HG03460 (cell line): ENCODE data around the gene YIF1A.
"Not testable (repeated sequence)": the region's sequence is repeated elsewhere in the genome, so short reads cannot be mapped to it uniquely, and the experiment has no call there.

ENCODE experiments used
- ATAC-seq: cut with Tn5 transposase; IDR thresholded peaks from one replicate; pipeline ENCODE4 v1.9.1; 2021; ENCODE audit not compliant: unreplicated experiment

Gene YIF1A

DNA sequence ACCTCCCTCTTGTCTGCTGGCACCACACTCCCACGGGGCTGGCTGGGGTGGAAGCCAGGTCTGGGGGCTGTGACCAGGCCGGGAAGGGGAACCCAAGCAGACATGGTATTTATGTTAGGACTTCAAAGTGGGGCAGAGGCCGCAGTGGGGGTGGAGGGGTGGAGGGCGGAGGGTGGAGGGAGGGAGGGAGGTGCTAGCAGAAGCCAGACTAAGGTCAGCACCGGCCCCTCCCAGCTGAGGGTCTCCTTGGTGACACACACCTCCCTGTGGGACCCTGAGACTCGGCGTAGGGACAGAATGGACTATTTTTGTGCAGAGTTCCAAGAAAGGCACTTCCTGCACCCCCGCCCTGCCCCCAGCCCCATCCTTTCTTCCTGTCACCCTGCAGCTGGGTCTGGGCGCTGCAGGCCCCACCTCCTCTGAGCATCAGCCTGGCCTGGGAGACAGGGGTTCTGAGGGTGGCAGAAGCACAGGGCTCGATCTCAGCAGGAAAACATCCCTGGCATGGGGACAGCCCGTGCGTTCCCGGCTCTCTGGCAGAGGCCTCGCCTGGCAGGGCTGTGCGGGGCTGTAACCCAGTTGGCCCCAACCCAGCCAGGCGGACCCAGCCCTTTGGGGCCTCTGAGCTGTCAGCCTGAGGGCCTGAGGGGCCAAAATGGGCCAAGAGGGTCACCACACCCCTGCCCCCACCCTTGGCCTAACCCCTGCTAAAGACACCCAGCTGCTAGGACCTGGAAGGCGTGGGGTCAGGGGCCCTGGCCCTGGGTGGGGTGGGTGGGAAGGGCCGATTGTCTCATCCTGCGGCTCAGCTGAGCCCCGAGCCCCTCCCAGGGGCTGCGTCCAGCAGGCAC is 37.5 kb upstream of the YIF1A start:
- no peak for ATAC-seq

GRCh38 chr11:66325263-66325671 is 36.3 kb upstream of the YIF1A start:
- ATAC-seq, result no peak

DNA sequence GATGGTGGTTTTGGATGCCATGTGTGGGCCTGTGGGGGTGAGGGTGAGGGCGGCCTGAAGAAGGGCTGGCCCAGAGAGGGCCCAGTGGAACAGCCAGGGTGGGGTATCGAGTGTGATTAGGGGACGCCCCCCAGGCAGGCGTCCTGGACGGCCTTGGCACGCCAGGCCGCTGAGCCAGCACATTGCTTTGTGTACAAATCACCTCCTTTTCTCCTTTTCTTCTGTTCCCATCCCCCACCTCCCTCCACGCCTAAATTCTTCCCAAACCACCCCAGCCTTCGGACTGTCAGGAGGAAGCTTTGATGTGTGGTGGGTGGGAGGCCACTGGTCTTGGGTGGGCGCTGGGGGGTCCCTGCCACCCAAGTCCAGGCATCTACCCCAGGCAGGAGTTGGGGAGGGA is 35.7 kb upstream of the YIF1A start:
- ATAC-seq, result no peak

DNA sequence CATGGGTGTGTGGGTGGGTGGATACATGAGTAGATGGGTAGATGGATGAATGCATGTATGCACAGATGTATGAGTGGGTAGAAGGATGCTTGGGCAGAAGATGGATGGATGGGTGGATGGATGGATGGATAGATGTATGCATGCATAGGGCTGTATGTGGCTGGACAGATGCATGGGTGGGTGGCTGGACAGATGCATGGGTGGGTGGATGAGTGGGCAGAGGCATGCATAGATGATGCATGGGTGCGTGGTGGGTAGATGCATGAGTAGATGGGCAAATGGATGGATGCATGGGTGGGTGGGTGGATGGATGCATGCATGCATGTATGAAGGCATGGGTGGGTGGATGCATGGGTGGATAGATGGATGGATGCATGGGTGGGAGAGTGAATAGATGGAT is 34.7 kb upstream of the YIF1A start:
- ATAC-seq, result no peak

DNA sequence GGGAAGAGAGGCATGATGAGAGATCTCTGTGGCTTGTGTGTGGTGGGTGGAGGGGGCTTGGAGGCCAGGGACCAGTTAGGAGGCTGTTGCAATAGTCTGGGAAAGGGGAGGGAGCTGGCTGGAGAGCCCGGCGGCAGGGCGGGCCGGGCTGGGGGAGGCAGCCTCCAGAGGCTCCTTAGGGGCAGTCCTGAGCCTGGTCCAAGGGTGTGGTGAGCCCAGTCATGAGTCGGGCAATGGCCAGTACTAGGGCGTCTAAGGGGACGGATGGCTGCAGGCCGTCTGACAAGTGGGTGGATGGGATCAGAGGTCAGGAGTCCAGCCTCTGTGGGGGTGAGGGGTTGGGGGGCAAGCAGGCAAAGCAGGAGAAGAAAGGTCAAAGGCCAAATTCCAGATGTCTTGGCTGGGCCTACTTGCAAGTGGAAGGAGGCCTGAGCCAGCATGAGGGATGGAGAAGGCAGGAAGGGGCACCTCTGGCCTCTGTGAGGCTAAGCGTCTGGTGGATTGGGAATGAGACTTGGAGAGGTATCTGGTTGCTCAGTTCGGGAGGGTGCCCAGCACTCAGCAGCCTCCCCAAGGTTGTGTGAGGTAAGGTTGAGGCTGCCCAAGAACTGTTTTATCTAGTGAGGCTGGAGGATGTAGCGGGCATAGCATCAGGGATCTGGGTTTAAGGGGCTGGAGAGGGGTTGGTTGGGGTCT is 33.9 kb upstream of the YIF1A start:
- no peak for ATAC-seq

DNA sequence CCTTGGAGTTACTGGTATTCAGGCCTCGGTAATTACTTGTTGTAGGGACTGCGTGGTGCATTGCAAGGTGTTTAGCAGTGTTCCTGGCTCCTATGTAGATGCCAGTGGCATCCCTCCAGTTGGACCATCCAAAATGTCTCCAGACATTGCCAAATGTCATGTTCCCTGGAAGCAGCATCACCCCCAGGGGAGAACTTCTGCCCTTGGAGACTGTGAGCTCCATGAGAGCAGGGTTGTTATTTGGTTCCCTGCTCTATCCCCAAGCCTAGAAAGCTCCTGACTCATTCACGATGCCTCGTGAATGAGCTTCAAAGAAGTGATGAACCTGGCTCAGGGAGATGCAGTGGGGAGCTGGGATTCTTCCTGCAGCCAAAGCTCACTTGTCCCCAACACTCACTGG is 32.7 kb upstream of the YIF1A start:
- no peak for ATAC-seq

DNA sequence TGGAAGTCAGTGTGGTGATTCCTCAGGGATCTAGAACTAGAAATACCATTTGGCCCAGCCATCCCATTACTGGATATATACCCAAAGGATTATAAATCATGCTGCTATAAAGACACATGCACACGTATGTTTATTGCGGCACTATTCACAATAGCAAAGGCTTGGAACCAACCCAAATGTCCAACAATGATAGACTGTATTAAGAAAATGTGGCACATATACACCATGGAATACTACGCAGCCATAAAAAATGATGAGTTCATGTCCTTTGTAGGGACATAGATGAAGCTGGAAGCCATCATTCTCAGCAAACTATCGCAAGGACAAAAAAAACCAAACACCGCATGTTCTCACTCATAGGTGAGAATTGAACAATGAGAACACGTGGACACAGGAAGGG is 31.8 kb upstream of the YIF1A start:
- ATAC-seq, result not testable (repeated sequence)

DNA sequence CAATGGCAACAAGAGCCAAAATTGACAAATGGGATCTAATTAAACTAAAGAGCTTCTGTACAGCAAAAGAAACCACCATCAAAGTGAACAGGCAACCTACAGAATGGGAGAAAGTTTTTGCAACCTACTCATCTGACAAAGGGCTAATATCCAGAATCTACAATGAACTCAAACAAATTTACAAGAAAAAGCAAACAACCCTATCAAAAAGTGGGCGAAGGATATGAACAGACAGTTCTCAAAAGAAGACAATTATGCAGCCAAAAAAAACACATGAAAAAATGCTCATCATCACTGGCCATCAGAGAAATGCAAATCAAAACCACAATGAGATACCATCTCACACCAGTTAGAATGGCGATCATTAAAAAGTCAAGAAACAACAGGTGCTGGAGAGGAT is 31.3 kb upstream of the YIF1A start:
- ATAC-seq, result not testable (repeated sequence)

GRCh38 chr11:66318600-66318970 is 29.6 kb upstream of the YIF1A start:
- ATAC-seq, result no peak

- no peak for ATAC-seq
Measured at GRCh38 chr11:66317723-66318599, 29.0 kb upstream of the YIF1A start.

GRCh38 chr11:66317322-66317722 is 28.4 kb upstream of the YIF1A start:
- ATAC-seq, result no peak

GRCh38 chr11:66316849-66317251 is 27.9 kb upstream of the YIF1A start, which contains the start of gene CD248:
Gene CD248 (minus strand): TSS chr11:66317044. CDS start chr11:66317027, 17 bp downstream.
- ATAC-seq, result no peak

- no peak for ATAC-seq
Measured at GRCh38 chr11:66315921-66316811, 27.2 kb upstream of the YIF1A start.

- no peak for ATAC-seq
Measured at GRCh38 chr11:66315498-66315885, 26.5 kb upstream of the YIF1A start.

DNA sequence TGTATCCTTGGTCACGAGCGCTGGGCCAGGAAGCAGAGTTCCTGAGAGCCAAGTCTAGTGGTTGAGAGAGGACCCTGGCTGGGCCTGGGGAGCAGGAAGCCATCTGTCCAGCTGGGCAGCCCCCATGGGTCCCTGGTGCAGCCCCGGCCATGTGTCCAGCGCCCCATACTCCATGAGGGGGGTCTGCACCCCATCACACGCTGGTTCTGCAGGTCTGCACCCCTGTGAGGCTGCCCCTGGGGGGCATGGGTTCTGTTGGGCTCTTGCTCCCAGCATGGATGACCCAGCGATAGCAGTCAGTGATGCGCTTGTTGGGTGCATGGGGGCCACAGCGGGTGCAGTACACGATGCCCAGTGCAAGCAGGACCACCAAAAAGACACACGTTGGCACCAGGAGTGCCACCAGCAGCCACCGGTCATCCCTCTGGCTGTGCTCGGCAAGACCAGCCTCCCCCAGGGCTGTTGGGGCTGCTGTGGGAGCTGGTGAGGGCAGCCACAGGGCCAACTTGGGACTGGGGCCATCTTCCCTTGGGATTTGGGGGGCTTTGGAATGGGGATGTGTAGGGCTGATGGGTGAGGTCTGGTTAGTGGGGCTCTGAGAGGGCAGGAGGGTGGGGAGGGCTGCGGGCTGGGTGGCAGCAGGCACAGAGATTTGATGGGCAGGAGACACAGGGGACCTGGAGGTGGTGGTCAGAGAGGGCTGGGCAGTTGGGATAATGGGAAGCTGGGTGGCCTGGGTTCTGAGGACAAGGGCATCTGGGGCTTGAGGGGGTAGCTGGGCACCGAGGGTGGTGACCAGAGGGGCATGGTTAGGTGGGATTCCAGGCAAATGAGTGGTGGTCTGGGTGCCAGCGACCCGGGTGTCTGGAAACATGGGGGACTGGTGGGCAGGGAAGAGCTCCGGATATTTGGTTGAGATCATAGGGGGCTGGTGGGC is 25.9 kb upstream of the YIF1A start:
- ATAC-seq, result no peak

GRCh38 chr11:66314186-66314501 is 25.2 kb upstream of the YIF1A start:
- no peak for ATAC-seq

DNA sequence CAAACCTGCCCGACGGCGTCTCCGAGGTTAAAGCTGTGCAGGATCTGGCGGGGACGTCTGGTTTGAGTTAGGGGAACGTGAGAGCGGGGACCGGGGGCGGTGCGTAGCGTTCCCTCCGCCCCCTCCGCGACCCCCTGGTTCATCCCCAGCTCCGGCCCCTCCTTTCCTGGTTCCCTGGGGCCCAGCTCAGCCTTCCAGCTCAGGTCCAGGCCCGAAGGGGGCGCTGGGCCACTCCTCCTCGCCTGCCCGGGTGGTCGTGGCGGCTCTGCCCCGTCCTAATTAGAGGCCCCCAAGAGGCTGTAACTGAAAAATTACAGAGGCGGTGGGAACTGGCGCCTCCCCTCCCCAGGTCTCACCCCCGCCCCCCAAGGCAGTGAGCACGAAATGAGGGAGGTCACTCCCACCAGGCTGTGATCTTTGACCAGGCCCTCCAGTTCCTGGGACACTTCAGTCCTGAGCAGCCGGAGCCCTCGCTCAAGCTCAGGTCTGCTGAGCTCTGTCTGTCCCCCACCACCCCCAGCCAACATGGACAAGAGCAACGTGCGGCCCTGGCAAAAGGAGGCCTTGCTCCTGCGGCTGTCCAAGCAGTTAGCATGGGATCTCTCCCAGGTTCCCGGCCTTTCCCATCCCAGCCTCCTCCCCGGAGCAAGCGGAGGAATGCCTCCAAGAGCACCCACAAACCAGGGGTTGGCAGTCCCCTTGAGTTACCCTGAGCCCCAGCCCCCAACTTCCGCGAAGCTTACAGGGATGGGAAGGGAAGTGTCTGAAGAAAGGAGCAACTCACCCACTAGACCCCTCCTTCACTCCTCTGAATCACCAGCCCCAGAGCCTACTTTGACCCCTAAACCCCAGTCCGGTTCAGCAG is 24.6 kb upstream of the YIF1A start:
- ATAC-seq, result no peak

DNA sequence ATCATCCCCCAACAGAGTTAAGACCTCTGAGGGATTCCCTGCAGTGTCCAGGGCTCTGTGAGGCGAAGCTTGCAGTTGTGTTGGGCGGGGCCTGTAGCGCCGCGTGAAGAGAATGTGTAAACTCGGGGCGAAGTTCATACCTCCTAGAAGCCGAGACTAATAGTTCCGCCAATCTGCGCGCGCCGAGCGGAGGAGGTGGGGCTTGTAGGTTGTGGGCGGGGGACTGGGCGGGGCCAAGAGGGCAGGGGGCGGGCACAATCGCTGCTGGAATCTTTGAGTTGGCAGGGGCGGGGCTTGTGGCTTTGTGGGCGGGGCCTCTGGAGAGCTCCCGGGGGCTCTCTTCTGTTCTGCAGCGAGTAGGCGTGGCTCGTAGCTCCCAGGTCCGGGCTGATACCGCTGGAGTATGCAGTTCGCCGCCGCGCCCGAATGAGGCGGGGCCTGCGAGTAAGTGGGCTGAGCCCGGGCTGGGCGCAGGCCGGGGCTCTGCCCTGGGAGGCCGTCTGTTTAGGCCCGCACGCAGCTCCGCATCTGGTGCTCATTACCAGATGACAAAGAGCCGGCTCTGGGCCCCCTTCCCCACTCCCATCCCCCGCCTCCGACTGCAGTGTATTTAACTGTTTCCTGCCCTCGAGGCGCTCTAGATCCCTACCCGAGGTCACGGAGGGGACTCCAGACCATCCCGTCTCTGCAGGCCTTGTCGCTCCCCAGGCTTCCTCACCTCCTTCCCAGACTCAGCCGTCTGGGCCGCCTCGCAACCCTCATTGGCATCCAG is 23.8 kb upstream of the YIF1A start:
- peak; percentile 63 for ATAC-seq
